Measurements from ENCODE around the gene ME3. TPM values are rescaled to one million over a fixed set of nuclear protein-coding genes. Genes with fewer than 3 reads are reported as not detected.

Gene ME3
- total and polyA plus RNA-seq, 11 donors, result 11.3 to 51.5 (median 31.3) TPM

DNA sequence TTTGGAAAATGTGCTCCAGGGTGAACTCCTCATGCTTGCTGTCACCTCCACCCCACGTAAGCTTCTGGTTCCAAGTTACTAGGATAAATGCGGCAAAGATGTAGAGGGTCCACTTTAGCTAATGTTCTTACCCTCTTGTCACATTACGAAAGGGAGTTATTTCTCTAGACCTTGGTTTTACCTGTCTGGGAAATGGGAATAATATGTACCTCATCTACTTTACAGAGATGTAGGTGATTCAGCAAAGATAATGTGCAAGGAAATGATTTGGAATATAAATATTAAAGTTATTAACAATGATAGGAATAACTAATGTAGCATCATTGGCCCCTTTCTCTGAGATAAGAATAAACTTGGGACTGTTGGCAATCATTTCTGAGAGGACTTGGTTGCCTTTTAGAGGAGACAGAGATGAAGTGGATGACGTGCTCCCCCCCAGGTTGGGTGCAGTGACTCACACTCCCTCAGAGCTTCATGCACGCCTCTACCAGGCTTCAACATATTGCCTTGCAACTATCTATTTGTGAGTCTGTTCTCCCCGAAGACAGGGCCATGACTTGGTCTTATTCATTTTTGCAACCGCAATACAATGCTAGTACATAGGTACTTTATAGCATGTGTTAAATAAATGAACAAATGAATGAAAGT, 97.1 kb downstream of the ME3 start:
- no peak overlapping the region for H3K4me3 ChIP-seq
- DNase-seq (no peak), ATAC-seq (no peak)
- no peaks in the 10 kb centered on the region for H3K27me3 ChIP-seq
- no peak for TF ChIP-seq POLR2A (IDR thresholded peaks at IDR 0.05)
- TF ChIP-seq, protein P1, sequence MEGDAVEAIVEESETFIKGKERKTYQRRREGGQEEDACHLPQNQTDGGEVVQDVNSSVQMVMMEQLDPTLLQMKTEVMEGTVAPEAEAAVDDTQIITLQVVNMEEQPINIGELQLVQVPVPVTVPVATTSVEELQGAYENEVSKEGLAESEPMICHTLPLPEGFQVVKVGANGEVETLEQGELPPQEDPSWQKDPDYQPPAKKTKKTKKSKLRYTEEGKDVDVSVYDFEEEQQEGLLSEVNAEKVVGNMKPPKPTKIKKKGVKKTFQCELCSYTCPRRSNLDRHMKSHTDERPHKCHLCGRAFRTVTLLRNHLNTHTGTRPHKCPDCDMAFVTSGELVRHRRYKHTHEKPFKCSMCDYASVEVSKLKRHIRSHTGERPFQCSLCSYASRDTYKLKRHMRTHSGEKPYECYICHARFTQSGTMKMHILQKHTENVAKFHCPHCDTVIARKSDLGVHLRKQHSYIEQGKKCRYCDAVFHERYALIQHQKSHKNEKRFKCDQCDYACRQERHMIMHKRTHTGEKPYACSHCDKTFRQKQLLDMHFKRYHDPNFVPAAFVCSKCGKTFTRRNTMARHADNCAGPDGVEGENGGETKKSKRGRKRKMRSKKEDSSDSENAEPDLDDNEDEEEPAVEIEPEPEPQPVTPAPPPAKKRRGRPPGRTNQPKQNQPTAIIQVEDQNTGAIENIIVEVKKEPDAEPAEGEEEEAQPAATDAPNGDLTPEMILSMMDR (IDR thresholded peaks at IDR 0.05), result no peak
- no peak overlapping the region for H3K27ac ChIP-seq
- H3K4me1 ChIP-seq, result peaks cover 4 to 55% (median 29%) of the 10 kb centered on the region in 12 donors
- no peaks in the 10 kb centered on the region for H3K36me3 ChIP-seq
- no peaks in the 10 kb centered on the region for H3K9me3 ChIP-seq
- 89 to 99% (median 97%) methylated on average over 3 to 7 of the region's 7 CpGs for WGBS, 4 donors
- intact Hi-C loops (cut with DNase I), result loop anchor here in 1 of 10 donors (5.0 kb wide), 1 partner anchor 98 kb away; no protein-coding TSS in a partner anchor

DNA sequence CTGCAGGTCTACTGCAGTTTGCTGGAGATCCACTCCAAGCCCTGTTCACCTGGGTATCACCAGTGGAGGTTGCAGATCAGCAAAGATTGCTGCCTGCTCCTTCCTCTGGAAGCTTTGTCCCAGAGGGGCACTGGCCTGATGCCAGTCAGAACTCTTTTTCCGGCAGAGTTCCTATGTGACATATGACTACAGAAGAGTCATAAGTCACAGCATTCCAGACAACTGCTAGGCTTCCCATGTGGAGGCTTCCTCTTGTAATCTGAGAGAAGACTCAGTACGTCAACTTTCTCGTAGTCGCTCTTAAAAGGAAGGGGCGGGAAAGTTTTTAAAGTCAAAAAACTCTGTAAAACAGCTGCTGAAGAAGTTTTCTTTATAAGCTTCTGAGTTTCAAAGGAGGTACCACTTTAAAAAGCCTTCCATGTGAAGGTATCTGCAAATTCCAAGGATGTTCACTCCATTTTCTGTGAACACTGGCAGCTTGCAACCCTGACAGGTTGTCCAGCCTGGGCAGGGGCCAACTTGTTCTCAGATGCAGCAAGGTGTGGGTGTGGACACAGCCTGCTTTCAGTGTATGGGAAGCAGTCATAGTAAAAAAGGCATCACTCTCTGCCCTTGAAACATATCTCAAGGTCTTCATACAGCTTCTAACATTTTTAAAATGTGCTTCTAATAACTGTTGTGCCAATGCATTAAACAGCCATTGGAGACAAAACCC, 97.8 kb downstream of the ME3 start:
- Histone ChIP-seq H3K27me3 (no peaks in the 10 kb centered on the region), H3K4me1 (peaks cover 4 to 50% (median 29%) of the 10 kb centered on the region in 12 donors), H3K4me3 (no peak overlapping the region), H3K36me3 (no peaks in the 10 kb centered on the region), H3K9me3 (no peaks in the 10 kb centered on the region), H3K27ac (no peak overlapping the region)
- intact Hi-C loops (cut with DNase I), result loop anchor here in 1 of 10 donors (5.0 kb wide), 1 partner anchor 97 kb away; no protein-coding TSS in a partner anchor
- WGBS, 4 donors, result 32 to 62% (median 43%) methylated on average over 5 of the region's 5 CpGs
- DNase-seq (no peak), ATAC-seq (no peak)
- TF ChIP-seq, protein P1 (IDR thresholded peaks at IDR 0.05), result no peak
- no peak for TF ChIP-seq POLR2A (IDR thresholded peaks at IDR 0.05)

DNA sequence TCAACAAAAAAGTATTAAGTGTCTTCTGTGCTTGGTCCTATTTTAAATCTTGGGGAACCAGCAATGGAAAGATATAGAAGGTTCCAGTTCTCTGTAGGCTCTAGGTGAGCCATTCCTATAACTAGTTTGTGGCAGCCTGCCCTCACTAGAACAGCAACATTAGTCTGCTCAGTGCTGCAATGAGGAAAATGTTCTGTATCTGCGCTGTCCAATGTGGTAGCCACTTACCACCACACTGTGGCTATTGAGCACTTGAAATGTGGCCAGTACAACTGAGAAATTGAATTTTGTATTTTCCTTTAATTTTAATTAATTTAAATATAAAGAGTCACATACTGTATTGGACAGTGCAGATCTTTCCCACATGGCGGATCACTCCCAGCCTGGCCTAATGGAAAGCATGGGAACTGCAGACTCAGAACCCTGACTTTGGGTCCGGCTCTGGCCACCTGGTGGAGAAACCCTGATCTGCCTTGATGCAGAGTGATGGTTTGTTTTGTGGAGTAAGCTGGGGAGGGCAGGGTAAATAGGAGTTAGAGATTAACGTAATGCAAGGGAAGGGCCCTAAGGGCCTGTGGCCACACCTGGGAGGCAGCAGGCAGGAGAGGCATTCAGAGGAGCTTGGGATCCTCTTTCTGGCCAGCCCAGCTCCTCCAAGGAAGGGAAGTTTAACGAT, 101.0 kb downstream of the ME3 start:
- no peak for DNase-seq
- Histone ChIP-seq H3K36me3 (no peaks in the 10 kb centered on the region), H3K4me1 (peaks cover 0 to 29% (median 12%) of the 10 kb centered on the region in 12 donors), H3K4me3 (no peak overlapping the region), H3K27ac (no peak overlapping the region), H3K9me3 (no peaks in the 10 kb centered on the region), H3K27me3 (no peaks in the 10 kb centered on the region)
- no peak for TF ChIP-seq POLR2A (IDR thresholded peaks at IDR 0.05)
- TF ChIP-seq, protein P1 (IDR thresholded peaks at IDR 0.05), result peak in 5 of 12 donors; percentile 14 to 24 (median 18)
- intact Hi-C loops (cut with DNase I), result no loop called here
- peak in 1 of 4 donors; percentile 12 for ATAC-seq
- WGBS, 4 donors, result 92 to 95% (median 94%) methylated on average over 5 of the region's 5 CpGs

DNA sequence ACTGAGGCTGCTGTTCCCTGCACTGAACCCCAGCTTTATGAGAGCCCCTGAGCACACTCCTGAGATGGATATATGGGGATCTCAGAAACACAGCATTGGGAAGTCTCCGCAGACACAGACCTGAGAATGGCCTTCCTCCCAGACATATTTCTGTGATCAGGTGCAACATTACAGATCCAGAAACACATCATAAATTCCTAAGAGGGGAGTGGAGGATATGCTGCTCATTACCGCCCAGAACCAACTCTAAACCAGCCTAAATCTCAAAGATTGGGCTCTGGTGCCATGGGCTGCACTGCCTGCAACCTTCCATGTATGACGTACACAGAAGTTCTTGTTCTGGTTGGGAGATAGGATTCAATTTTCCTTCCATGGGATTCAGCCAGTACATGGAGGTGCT, 102.0 kb downstream of the ME3 start:
- Histone ChIP-seq H3K27me3 (no peaks in the 10 kb centered on the region), H3K27ac (no peak overlapping the region), H3K9me3 (no peaks in the 10 kb centered on the region), H3K36me3 (no peaks in the 10 kb centered on the region), H3K4me1 (peaks cover 0 to 29% (median 12%) of the 10 kb centered on the region in 12 donors), H3K4me3 (no peak overlapping the region)
- WGBS, 4 donors, result 94 to 96% (median 96%) methylated on average over 3 of the region's 3 CpGs
- TF ChIP-seq, protein P1 (IDR thresholded peaks at IDR 0.05), result no peak
- no peak for TF ChIP-seq POLR2A (IDR thresholded peaks at IDR 0.05)
- ATAC-seq (no peak), DNase-seq (no peak)
- intact Hi-C loops (cut with DNase I), result no loop called here
